HG03139 (cell line): ENCODE data around the gene SUGCT.

Experiments used
- ATAC-seq: cut with Tn5 transposase; IDR thresholded peaks from one replicate; pipeline ENCODE4 v1.9.1; 2021; ENCODE audit not compliant: unreplicated experiment

Gene SUGCT

DNA sequence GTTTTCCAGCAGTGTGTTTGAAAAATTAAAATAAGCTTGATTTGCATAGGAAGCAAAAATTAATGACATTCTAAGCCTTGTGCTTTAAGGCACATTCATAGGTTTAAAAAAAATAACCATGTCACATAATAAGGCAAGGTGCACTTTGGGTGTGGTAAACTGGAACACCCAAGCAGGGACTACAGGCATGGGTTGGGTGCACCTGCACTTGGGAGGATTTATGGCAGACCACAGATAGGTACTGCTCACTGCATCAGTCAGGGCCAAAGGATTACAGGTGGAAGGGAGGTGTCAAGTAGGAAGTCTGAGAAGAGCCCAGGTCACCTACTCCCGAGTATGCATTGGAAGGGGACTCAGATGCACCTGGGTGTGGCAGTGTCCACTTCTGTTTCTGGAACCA, 753.7 kb downstream of the SUGCT start:
- ATAC-seq, result no peak

DNA sequence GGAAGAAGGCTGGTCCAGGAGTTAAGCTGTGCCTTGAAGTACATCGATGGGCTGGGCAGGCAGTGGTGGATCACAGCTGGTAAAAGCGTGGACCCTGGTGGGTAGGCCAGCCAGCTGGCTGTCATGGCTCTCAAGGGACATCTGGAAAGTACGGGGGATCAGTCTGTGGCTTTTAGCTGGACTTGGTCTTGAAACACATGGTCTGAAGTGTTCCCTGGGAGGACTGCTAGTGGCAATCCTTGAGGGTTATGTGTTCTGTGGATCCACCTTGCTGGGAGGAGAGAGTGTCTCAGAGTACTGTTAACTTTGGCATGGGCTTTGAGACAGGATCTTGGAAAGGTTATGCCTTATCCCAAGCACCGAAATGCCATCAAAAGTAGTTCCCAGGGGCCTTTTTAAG, 754.3 kb downstream of the SUGCT start:
- no peak for ATAC-seq

DNA sequence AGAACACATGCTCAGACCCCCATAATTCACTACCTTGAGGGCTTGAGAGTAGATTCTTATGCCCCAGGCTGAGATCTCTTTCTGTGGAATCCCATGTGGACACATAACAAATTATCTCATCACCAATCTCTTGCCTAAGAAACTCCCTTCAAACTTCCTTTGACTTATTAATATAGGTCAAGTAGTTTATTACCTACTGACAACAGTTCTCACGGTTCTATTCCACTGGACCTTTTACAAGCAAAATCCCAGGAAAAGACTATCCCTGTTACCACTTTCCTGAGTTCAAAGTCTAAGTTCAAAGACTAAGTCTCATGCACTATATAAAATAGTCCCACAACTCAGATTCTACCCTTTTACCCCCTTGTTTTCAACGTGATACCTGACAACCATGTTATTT, 754.7 kb downstream of the SUGCT start:
- ATAC-seq, result no peak

DNA sequence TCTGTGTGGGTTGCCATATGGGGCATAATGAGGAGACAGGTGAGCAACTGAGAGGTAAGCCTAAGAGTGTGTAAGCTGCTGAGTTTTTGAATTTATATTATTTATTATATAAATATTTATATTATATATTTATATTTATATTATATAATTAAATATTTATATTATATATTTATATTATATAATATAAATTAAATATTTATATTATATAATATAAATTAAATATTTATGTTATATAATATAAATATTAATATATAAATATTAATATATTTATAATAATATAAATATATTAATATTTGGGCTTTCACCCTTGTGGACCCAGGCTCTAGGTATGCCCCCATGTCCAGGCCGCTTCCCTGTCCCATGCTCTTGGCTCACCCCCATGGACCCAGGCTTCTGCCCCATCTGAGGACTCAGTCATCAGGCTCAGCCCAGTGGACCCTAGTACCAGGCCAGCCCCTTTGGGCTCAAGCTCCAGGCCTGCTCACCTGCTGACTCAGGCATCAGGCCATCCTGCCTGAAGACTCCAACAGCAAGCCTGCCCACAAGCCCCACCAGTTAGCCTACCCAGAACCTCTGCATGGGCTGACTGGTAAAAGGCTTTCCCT, 755.4 kb downstream of the SUGCT start:
- ATAC-seq, result no peak

DNA sequence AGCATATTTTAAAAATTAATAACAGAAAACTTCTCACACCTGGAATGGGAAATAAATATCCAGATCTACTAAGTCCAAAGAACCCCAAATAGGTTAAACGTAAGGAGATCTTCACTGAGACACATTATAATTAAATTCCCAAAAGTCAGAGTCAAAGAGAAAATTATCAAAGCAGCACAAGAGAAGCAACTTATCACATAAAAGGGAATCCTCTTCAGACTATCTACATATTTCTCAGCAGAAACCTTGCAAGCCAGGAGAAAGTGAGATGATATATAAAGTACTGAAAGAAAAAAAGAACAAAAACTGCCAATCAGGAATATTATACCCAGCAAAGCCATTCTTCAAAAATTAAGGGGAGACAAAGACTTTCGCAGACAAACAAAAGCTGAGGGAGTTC, 756.4 kb downstream of the SUGCT start:
- ATAC-seq, result no peak

DNA sequence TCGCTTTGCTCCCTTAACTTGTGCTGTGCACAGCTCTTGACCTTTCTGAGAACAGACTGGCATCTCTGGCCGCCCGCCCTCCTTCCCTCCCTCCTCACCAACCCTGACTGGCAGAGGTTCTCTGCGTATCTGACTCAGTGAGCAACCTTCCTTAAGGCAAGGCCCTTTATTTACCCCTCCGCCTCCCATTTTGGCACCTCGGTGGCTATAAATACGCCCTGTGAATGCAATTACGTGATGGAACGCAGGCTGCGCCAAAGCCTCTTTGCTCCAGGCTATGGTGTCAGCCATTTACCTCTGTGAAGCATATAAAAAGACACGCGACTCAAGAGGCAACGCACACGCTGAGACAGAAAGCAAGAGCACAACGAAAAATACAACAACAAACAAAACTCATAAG, 764.3 kb downstream of the SUGCT start:
- ATAC-seq, result no peak

DNA sequence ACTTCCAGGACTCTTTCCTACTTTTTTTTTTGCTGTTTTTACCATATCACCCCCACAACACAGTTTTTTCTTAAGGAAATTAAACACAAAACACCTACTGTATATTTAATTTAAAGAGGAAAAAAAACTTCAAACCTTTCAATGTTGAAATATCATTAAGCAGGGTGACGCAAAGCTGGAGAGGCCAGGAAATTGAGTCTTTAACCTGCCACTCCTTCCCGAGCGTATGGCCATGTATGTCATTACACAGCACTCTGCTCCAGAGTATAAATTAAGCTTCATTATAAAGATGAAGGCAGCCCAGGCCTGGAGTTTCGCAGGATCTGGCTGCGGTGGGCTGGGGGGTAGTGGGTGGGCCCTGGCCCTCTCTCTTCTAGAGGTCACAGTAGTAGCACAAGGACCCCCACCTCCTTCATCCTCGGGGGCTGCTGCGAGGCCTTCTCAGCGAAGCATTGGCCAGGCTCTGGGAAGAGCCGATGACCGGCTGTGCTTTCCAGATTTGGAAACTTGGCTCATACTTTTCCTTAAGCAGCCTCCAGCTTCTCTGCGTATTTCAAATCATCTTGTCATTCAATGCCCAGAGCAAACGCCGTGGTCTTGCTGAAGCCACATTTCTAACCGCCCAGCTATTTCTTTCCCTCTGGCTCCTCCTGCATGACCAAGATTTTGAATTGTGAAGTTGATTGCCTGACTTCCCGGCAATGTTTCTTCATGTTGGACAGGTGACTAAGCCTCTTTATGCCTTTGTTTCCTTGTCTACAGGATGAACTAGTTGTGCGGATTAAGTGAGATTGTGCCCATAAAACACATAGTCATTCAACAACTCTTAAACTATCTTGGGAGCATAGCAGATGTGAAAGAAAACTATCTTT, 765.1 kb downstream of the SUGCT start:
- no peak for ATAC-seq

DNA sequence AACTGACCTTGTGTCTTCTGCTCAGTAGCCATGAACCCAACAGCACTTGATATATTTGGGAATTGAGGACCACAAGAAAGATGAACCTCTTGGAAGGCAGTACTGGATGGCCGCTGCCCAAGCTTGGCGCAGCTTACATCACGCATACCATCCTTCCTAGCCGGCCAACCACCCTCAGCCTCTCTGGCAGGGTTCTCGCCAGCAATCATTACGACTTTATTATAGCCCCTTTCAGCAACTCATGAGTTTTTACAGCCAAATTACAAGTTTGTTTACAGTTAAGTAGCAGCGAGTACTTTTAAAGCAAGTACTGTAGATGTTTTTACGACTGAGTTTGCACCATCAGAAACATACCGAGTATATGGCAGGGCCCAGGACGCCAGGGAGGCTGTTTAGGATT, 769.1 kb downstream of the SUGCT start:
- no peak for ATAC-seq

DNA sequence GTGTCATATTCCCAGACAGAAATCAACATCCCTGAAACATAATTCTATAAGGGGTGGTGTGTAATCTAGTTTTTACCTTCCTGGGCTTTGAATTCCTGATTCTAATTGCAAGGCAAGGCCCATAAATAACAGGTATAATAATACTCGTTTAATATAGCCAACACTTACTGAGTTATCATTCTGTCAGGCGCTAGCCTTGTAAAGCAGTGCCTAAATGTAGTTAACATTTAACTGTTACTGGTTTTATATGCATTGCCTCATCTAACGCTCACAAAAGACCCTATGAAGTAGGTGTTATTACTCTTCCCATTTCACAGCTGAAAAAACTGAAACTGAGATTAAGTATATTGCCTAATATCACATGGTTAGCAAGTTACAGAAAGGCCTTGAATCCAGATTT, 772.5 kb downstream of the SUGCT start:
- no peak for ATAC-seq

DNA sequence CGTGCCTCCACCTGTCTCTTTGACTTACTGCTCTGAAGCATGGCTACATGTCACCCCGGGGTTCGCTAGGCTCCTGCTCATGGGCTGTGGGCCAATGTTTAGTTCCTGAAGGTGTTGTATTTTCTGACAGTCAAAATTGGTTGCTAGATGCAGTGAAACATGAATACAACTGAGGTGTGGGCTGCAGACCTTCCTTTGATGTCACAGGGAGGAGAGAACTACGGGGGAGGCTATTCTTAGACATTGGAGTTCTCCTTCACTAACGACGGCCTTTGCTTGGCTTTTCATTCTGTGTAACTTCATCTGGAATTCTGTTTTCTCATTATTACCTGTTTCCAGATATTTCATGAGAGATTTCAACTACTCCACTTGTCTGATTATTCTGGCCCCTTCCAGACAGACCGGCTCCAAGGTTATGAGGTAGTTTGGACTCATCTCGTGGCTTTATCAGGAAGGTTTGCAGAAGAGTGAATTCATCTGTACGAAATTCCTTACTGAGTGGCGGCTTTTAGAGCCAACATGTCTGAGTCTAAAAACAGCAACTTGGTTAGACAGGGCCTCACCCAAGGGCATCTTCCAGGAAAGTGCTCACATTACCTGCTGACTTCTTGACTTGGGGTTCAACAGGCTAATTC, 774.7 kb downstream of the SUGCT start:
- ATAC-seq, result no peak
